A549 (cell line): ENCODE measurements around the gene SLC25A26.

Experiments
- BHLHE40 ChIP-seq: IDR thresholded peaks from 2 replicates; pipeline ENCODE4 v1.6.1; 2012; ENCODE audit warnings: low read depth, low read length, inconsistent platforms
- CHD2 ChIP-seq: fragments of 150-350 bp; IDR thresholded peaks from 2 replicates; pipeline ENCODE4 v1.6.1; 2014; ENCODE audit warnings: low read length; ENCODE audit not compliant: partially characterized antibody
- CTCF ChIP-seq: fragments of >200 bp; sonication (Bioruptor Twin); formaldehyde crosslinking; IDR thresholded peaks from 3 replicates; pipeline ENCODE4 v1.5.1; 2016
- MAX ChIP-seq: IDR thresholded peaks from 2 replicates; pipeline ENCODE4 v1.6.1; 2012

- TF ChIP-seq CHD2 (no peak), CTCF (no peak), BHLHE40 (no peak), MAX (no peak)
Measured at GRCh38 chr3:66395635-66396034, 174.8 kb downstream of the SLC25A26 start.
